IMR-90 (cell line): ENCODE measurements around the gene PARD3. TPM values are rescaled to one million over a fixed set of nuclear protein-coding genes. Genes with fewer than 3 reads are reported as not detected.
A peak's percentile ranks its signal among the peaks of the same experiment; 100 is the strongest.

Experiments used
- ATAC-seq: fragments of 200-7000 bp; cut with Tn5 transposase; 2 replicates; pipeline ENCODE4 v1.9.1; 2020; ENCODE audit warnings: low read depth, mild to moderate bottlenecking, moderate library complexity
- BruUV-seq: library from RNA; stranded (reverse); fragments of 400-500 nt; replicated peaks from 2 replicates; lab custom pipeline; 2021; lab: Mats Ljungman, UMichigan
- CTCF ChIA-PET: fragments of 300-600 bp; formaldehyde crosslinking; extraction: SDS; loops from one replicate; lab custom pipeline; 2021; ENCODE audit warnings: antibody characterized with exemption; lab: Yijun Ruan, JAX
- POLR2A ChIA-PET: fragments of 300-600 bp; sonication (Branson Sonifier 250); formaldehyde crosslinking; loops from one replicate; lab custom pipeline; 2022; ENCODE audit warnings: antibody characterized with exemption; ENCODE audit not compliant: unreplicated experiment; lab: Charles Lee
- DNase-seq: peaks from one replicate; pipeline ENCODE4 v3.0.0; 2013
- H2AFZ ChIP-seq: replicated peaks from 2 replicates; pipeline ENCODE3; 2013; ENCODE audit warnings: low read length, mild to moderate bottlenecking; ENCODE audit not compliant: poor library complexity
- H2AK5ac ChIP-seq: 2 replicates; pipeline ENCODE4 v1.6.1; 2013; ENCODE audit warnings: low read depth, low read length, inconsistent platforms
- H2AK9ac ChIP-seq: replicated peaks from 2 replicates; pipeline ENCODE3; 2013; ENCODE audit warnings: mild to moderate bottlenecking, low read depth, low read length, moderate library complexity; ENCODE audit not compliant: poor library complexity
- H2BK120ac ChIP-seq: 2 replicates; pipeline ENCODE4 v1.6.1; 2013; ENCODE audit warnings: low read depth, low read length, inconsistent platforms
- H2BK15ac ChIP-seq: 3 replicates; pipeline ENCODE4 v1.6.1; 2013; ENCODE audit warnings: low read depth, low read length, inconsistent platforms
- H2BK20ac ChIP-seq: 2 replicates; pipeline ENCODE4 v1.6.1; 2013; ENCODE audit warnings: low read depth, mild to moderate bottlenecking, inconsistent platforms, low read length, moderate library complexity
- H2BK5ac ChIP-seq: 2 replicates; pipeline ENCODE4 v1.6.1; 2013; ENCODE audit warnings: mild to moderate bottlenecking, low read depth, low read length, inconsistent platforms; ENCODE audit not compliant: poor library complexity, severe bottlenecking
- H3K14ac ChIP-seq: replicated peaks from 2 replicates; pipeline ENCODE4 v1.6.1; 2013; ENCODE audit warnings: low read depth, low read length, inconsistent platforms
- H3K18ac ChIP-seq: 2 replicates; pipeline ENCODE4 v1.6.1; 2013; ENCODE audit warnings: low read depth, low read length, control low read depth
- H3K23ac ChIP-seq: 2 replicates; pipeline ENCODE4 v1.6.1; 2013; ENCODE audit warnings: low read depth, low read length, inconsistent platforms
- H3K27ac ChIP-seq: 2 replicates; pipeline ENCODE4 v1.5.1; 2013; ENCODE audit warnings: mild to moderate bottlenecking, control low read depth, low read length; ENCODE audit not compliant: insufficient read depth
- H3K27me3 ChIP-seq: 2 replicates; pipeline ENCODE4 v1.6.1; 2013; ENCODE audit warnings: low read length; ENCODE audit not compliant: control insufficient read depth, insufficient read depth
- H3K36me3 ChIP-seq: 2 replicates; pipeline ENCODE4 v1.6.1; 2013; ENCODE audit warnings: low read length, mixed read lengths; ENCODE audit not compliant: control insufficient read depth, insufficient read depth
- H3K4ac ChIP-seq: 2 replicates; pipeline ENCODE4 v1.6.1; 2013; ENCODE audit warnings: low read depth, low read length, inconsistent platforms
- H3K4me1 ChIP-seq: 2 replicates; pipeline ENCODE4 v1.6.1; 2013; ENCODE audit warnings: low read length, mixed read lengths; ENCODE audit not compliant: control insufficient read depth, insufficient read depth
- H3K4me2 ChIP-seq: 2 replicates; pipeline ENCODE4 v1.6.1; 2013; ENCODE audit warnings: low read depth, mild to moderate bottlenecking, control low read depth, low read length, moderate library complexity
- H3K4me3 ChIP-seq: 2 replicates; pipeline ENCODE4 v1.5.1; 2013; ENCODE audit warnings: low read depth, mild to moderate bottlenecking, control low read depth, low read length, moderate library complexity; ENCODE audit not compliant: insufficient read depth
- H3K56ac ChIP-seq: 2 replicates; pipeline ENCODE4 v1.6.1; 2013; ENCODE audit warnings: low read length, inconsistent platforms; ENCODE audit not compliant: insufficient read depth; ENCODE audit errors: extremely low read depth
- H3K79me1 ChIP-seq, 2 experiments: 2 replicates each; pipeline ENCODE4 v1.6.1; 2013; ENCODE audit warnings: low read length in 2 of 2, inconsistent platforms in 1 of 2, low read depth in 1 of 2
- H3K9ac ChIP-seq: 2 replicates; pipeline ENCODE4 v1.6.1; 2013; ENCODE audit warnings: low read depth, low read length, control low read depth
- H3K9me1 ChIP-seq: 2 replicates; pipeline ENCODE4 v1.6.1; 2013; ENCODE audit warnings: low read length, inconsistent platforms; ENCODE audit not compliant: insufficient read depth
- H3K9me3 ChIP-seq: 2 replicates; pipeline ENCODE4 v1.6.1; 2013; ENCODE audit warnings: low read length; ENCODE audit not compliant: control insufficient read depth, insufficient read depth
- H4K20me1 ChIP-seq: 2 replicates; pipeline ENCODE4 v1.6.1; 2013; ENCODE audit warnings: low read length, inconsistent platforms; ENCODE audit not compliant: insufficient read depth
- H4K5ac ChIP-seq: 2 replicates; pipeline ENCODE4 v1.6.1; 2013; ENCODE audit warnings: mild to moderate bottlenecking, low read depth, low read length, control low read depth
- H4K8ac ChIP-seq, 2 experiments: 2 replicates each; pipeline ENCODE4 v1.6.1; 2013; ENCODE audit warnings: low read depth in 2 of 2, low read length in 2 of 2, control low read depth in 1 of 2, inconsistent platforms in 1 of 2
- H4K91ac ChIP-seq: 2 replicates; pipeline ENCODE4 v1.6.1; 2013; ENCODE audit warnings: low read depth, low read length, inconsistent platforms; ENCODE audit not compliant: insufficient read depth
- BHLHE40 ChIP-seq: fragments of 150-350 bp; IDR thresholded peaks from 2 replicates; pipeline ENCODE4 v1.6.1; 2016; ENCODE audit warnings: mild to moderate bottlenecking, low read depth, low read length
- CEBPB ChIP-seq: IDR thresholded peaks from 2 replicates; pipeline ENCODE4 v1.6.1; 2012; ENCODE audit warnings: low read depth, low read length, improper control_type of control experiment
- CHD1 ChIP-seq: IDR thresholded peaks from 2 replicates; pipeline ENCODE4 v1.6.1; 2012; ENCODE audit warnings: low read depth, low read length, improper control_type of control experiment
- MAFK ChIP-seq: IDR thresholded peaks from 2 replicates; pipeline ENCODE4 v1.6.1; 2012; ENCODE audit warnings: low read depth, low read length, improper control_type of control experiment
- MAZ ChIP-seq: IDR thresholded peaks from 2 replicates; pipeline ENCODE4 v1.6.1; 2012; ENCODE audit warnings: low read depth, mild to moderate bottlenecking, low read length, improper control_type of control experiment, moderate library complexity, borderline replicate concordance
- NFE2L2 ChIP-seq: fragments of 150-350 bp; IDR thresholded peaks from 2 replicates; pipeline ENCODE4 v1.6.1; 2016; ENCODE audit warnings: low read depth, mild to moderate bottlenecking, low read length
- RAD21 ChIP-seq: IDR thresholded peaks from 2 replicates; pipeline ENCODE4 v1.6.1; 2012; ENCODE audit warnings: low read length, improper control_type of control experiment
- RCOR1 ChIP-seq: IDR thresholded peaks from 2 replicates; pipeline ENCODE4 v1.6.1; 2012; ENCODE audit warnings: mild to moderate bottlenecking, low read length, improper control_type of control experiment; ENCODE audit not compliant: insufficient replicate concordance
- RFX5 ChIP-seq: IDR thresholded peaks from 2 replicates; pipeline ENCODE4 v1.8.0; 2012; ENCODE audit warnings: low read depth, mild to moderate bottlenecking, low read length, moderate library complexity
- SMC3 ChIP-seq: fragments of 150-350 bp; IDR thresholded peaks from 2 replicates; pipeline ENCODE4 v1.6.1; 2016; ENCODE audit warnings: low read depth, mild to moderate bottlenecking, antibody characterized with exemption, low read length, moderate library complexity
- USF2 ChIP-seq: fragments of 150-350 bp; IDR thresholded peaks from 2 replicates; pipeline ENCODE4 v1.6.1; 2017; ENCODE audit warnings: mild to moderate bottlenecking, antibody characterized with exemption, low read length, low read depth
- WGBS, 2 experiments: methylation state at CpG; one replicate each; pipeline versions ENCODE4 v1.1.5 to v1.1.7; 2013; ENCODE audit warnings: missing lambda C conversion rate in 2 of 2; ENCODE audit not compliant: insufficient read length in 1 of 2; ENCODE audit errors: extremely low coverage in 2 of 2; 5-methylcytosine and 5-hydroxymethylcytosine counted together
- dilution Hi-C: fragments of 300-500 bp; cut with HindIII; formaldehyde crosslinking; loops from one replicate; pipeline ENCODE4 v1.14.3; 2018; ENCODE audit warnings: low sequenced_read_pairs; ENCODE audit not compliant: unreplicated experiment
- in situ Hi-C: fragments of 300-500 bp; cut with MboI; formaldehyde crosslinking; loops from 3 replicates; pipeline ENCODE4 v1.14.3; 2019; ENCODE audit warnings: low sequenced_read_pairs, inconsistent platforms, mixed read lengths
- intact Hi-C: fragments of 100-400 bp; cut with micrococcal nuclease; formaldehyde crosslinking; loops from 2 replicates; pipeline ENCODE4 v1.10.0; 2022
- polyA plus RNA-seq, 3 experiments: library from polyadenylated mRNA; depleted of rRNA; stranded (reverse); fragments of >200 nt; gene quantifications; 2 replicates each; pipeline ENCODE4 v1.2.3, GENCODE V29; 2012; ENCODE audit warnings: low replicate concordance in 1 of 3
- total RNA-seq: library from RNA; depleted of rRNA; stranded (reverse); fragments of >200 nt; gene quantifications from 2 replicates; pipeline ENCODE4 v1.2.3, GENCODE V29; 2012
- TF ChIP-seq, protein P1 (sequence below): fragments of 150-350 bp; IDR thresholded peaks from 2 replicates; pipeline ENCODE4 v1.6.1; 2016; ENCODE audit warnings: low read depth, mild to moderate bottlenecking, low read length, moderate library complexity, borderline replicate concordance
- TF ChIP-seq, protein P2 (sequence below): conservative IDR thresholded peaks from 2 replicates; pipeline ENCODE4 v1.5.1; 2012; ENCODE audit warnings: mild to moderate bottlenecking, low read depth, low read length, improper control_type of control experiment

Gene PARD3
- total and polyA plus RNA-seq, 2 of the 4 experiments (the other 2 are of a cell fraction) = 14.6 to 37.5 TPM

- peak overlapping the region; percentile 7 for H2AFZ ChIP-seq
- peak overlapping the region; percentile 79 for H3K4me2 ChIP-seq
- TF ChIP-seq MAFK = no peak
- no peak for TF ChIP-seq RCOR1
- TF ChIP-seq BHLHE40 = no peak
- no peak for TF ChIP-seq RAD21
- no peak for TF ChIP-seq RFX5
- TF ChIP-seq, protein P1, sequence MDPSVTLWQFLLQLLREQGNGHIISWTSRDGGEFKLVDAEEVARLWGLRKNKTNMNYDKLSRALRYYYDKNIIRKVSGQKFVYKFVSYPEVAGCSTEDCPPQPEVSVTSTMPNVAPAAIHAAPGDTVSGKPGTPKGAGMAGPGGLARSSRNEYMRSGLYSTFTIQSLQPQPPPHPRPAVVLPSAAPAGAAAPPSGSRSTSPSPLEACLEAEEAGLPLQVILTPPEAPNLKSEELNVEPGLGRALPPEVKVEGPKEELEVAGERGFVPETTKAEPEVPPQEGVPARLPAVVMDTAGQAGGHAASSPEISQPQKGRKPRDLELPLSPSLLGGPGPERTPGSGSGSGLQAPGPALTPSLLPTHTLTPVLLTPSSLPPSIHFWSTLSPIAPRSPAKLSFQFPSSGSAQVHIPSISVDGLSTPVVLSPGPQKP = no peak
- TF ChIP-seq CHD1 = no peak
- TF ChIP-seq SMC3 = no peak
- no peak for TF ChIP-seq CEBPB
- TF ChIP-seq, protein P2, sequence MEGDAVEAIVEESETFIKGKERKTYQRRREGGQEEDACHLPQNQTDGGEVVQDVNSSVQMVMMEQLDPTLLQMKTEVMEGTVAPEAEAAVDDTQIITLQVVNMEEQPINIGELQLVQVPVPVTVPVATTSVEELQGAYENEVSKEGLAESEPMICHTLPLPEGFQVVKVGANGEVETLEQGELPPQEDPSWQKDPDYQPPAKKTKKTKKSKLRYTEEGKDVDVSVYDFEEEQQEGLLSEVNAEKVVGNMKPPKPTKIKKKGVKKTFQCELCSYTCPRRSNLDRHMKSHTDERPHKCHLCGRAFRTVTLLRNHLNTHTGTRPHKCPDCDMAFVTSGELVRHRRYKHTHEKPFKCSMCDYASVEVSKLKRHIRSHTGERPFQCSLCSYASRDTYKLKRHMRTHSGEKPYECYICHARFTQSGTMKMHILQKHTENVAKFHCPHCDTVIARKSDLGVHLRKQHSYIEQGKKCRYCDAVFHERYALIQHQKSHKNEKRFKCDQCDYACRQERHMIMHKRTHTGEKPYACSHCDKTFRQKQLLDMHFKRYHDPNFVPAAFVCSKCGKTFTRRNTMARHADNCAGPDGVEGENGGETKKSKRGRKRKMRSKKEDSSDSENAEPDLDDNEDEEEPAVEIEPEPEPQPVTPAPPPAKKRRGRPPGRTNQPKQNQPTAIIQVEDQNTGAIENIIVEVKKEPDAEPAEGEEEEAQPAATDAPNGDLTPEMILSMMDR = no peak
- TF ChIP-seq USF2 = no peak
- no peak for TF ChIP-seq MAZ
- no peak for TF ChIP-seq NFE2L2
- no peak overlapping the region for H3K14ac ChIP-seq
- ATAC-seq (peak; percentile 75), DNase-seq (peak; percentile 64)
- WGBS, 2 experiments = 4% methylated on average over 5 of the region's 6 CpGs; no CpG with 5 or more reads in 1 of the 2 experiments
- peak overlapping the region; percentile 5; the same call in 1 of the 2 replicates for H3K4me3 ChIP-seq
- peaks cover 16% of the 10 kb centered on the region for H3K27me3 ChIP-seq
- H2BK15ac ChIP-seq = no peak overlapping the region
- no peak overlapping the region for H2BK5ac ChIP-seq
- no peak overlapping the region for H3K56ac ChIP-seq
- no peaks in the 10 kb centered on the region for H3K36me3 ChIP-seq
- no peak overlapping the region for H3K23ac ChIP-seq
- H4K5ac ChIP-seq = no peak overlapping the region
- no peaks in the 10 kb centered on the region for H3K9me1 ChIP-seq
- H4K20me1 ChIP-seq = no peaks in the 10 kb centered on the region
- H3K18ac ChIP-seq = no peak overlapping the region
- no peak overlapping the region for H2BK20ac ChIP-seq
- H3K4me1 ChIP-seq = no peaks in the 10 kb centered on the region
- no peaks in the 10 kb centered on the region for H3K79me1 ChIP-seq
- in situ Hi-C loops (no loop called here), intact Hi-C loops (no loop called here), dilution Hi-C loops (no loop called here)
- H2BK120ac ChIP-seq = no peak overlapping the region
- H2AK5ac ChIP-seq = no peak overlapping the region
- POLR2A ChIA-PET = no interaction called here
- H4K8ac ChIP-seq = no peak overlapping the region; a peak in 1 of 4 replicates
- no peak overlapping the region for H3K9ac ChIP-seq
- no peaks in the 10 kb centered on the region for H3K9me3 ChIP-seq
- H3K4ac ChIP-seq = no peak overlapping the region
- H2AK9ac ChIP-seq = no peak overlapping the region
- BruUV-seq = no TSS peak
- H4K91ac ChIP-seq = no peak overlapping the region
- H3K27ac ChIP-seq = no peak overlapping the region
- CTCF ChIA-PET = interaction anchor here (0.6 to 1.2 kb wide), 3 partner anchors 17 to 132 kb away, joined by 3 to 4 read pairs (median 4); no protein-coding TSS in a partner anchor
Measured at GRCh38 chr10:34854147-34854601, 39.1 kb upstream of the PARD3 start.
